CD14-positive monocyte (primary cell): Measurements from ENCODE around the gene CEP112. TPM values are rescaled to one million over a fixed set of nuclear protein-coding genes. Genes with fewer than 3 reads are reported as not detected.

Source experiments
- DNase-seq, 3 donors: peaks; one replicate each; pipeline ENCODE4 v3.0.0-alpha.2; 2011 to 2022
- H2AFZ ChIP-seq: 2 replicates; pipeline ENCODE4 v1.6.0; 2012; ENCODE audit warnings: mild to moderate bottlenecking, low read depth, low read length, inconsistent platforms; ENCODE audit not compliant: insufficient read depth, poor library complexity, severe bottlenecking
- H3K27ac ChIP-seq, 2 donors: 1 replicate in 1 of 2; 2 replicates in 1 of 2; pipeline ENCODE4 v1.5.1; 2012 to 2013; ENCODE audit warnings: low read length in 2 of 2, control low read depth in 1 of 2, inconsistent platforms in 1 of 2, low read depth in 1 of 2, mild to moderate bottlenecking in 1 of 2
- H3K27me3 ChIP-seq, 2 donors: one replicate each; pipeline versions ENCODE4 v1.6.0 to v1.6.1; 2011 to 2013; ENCODE audit warnings: low read length in 2 of 2; ENCODE audit not compliant: control insufficient read depth in 2 of 2, insufficient read depth in 2 of 2
- H3K36me3 ChIP-seq, 2 donors: replicated peaks in 1 of 2; 1 replicate in 1 of 2; 2 replicates in 1 of 2; pipeline versions ENCODE4 v1.5.1 to v1.6.1; 2012 to 2013; ENCODE audit warnings: low read length in 2 of 2, control low read depth in 1 of 2, inconsistent platforms in 1 of 2, mild to moderate bottlenecking in 1 of 2; ENCODE audit not compliant: insufficient read depth in 2 of 2, control insufficient read depth in 1 of 2
- H3K4me1 ChIP-seq, 2 donors: 1 replicate in 1 of 2; 2 replicates in 1 of 2; pipeline versions ENCODE4 v1.5.1 to v1.6.1; 2012 to 2013; ENCODE audit warnings: low read length in 2 of 2, control low read depth in 1 of 2, inconsistent platforms in 1 of 2, mild to moderate bottlenecking in 1 of 2, moderate library complexity in 1 of 2; ENCODE audit not compliant: insufficient read depth in 2 of 2, control insufficient read depth in 1 of 2
- H3K4me2 ChIP-seq: replicated peaks from 2 replicates; pipeline ENCODE3; 2012; ENCODE audit warnings: low read length, moderate library complexity, mild to moderate bottlenecking; ENCODE audit not compliant: poor library complexity, severe bottlenecking; ENCODE audit errors: extremely low read depth
- H3K4me3 ChIP-seq, 3 experiments: fragments of 200-600 bp in 1 of 3; sonication (generic) in 1 of 3; replicated peaks in 1 of 3; 1 replicate in 2 of 3; 2 replicates in 1 of 3; pipeline ENCODE4 v1.5.1; 2011 to 2013; ENCODE audit warnings: low read length in 3 of 3, mild to moderate bottlenecking in 3 of 3, control low read depth in 2 of 3, low read depth in 2 of 3, inconsistent platforms in 1 of 3, moderate library complexity in 1 of 3
- H3K79me2 ChIP-seq: 2 replicates; pipeline ENCODE4 v1.6.0; 2012; ENCODE audit warnings: mild to moderate bottlenecking, control low read depth, inconsistent platforms, low read length, moderate library complexity; ENCODE audit not compliant: insufficient read depth
- H3K9ac ChIP-seq: 2 replicates; pipeline ENCODE4 v1.6.0; 2017; ENCODE audit warnings: low read length, mild to moderate bottlenecking; ENCODE audit not compliant: insufficient read depth, poor library complexity, severe bottlenecking
- H3K9me3 ChIP-seq, 2 donors: replicated peaks in 1 of 2; 1 replicate in 1 of 2; 2 replicates in 1 of 2; pipeline versions ENCODE4 v1.5.1 to v1.6.1; 2012 to 2013; ENCODE audit warnings: low read length in 2 of 2, control low read depth in 1 of 2; ENCODE audit not compliant: control insufficient read depth in 1 of 2, insufficient read depth in 1 of 2
- H4K20me1 ChIP-seq: 2 replicates; pipeline ENCODE4 v1.6.0; 2012; ENCODE audit warnings: mild to moderate bottlenecking, low read length, control low read depth, moderate library complexity; ENCODE audit not compliant: insufficient read depth
- H3K27ac Mint-ChIP-seq, 7 donors: one replicate each; pipeline ENCODE4 v1.8.0; 2020; ENCODE audit warnings: mild to moderate bottlenecking in 7 of 7, mixed read lengths in 7 of 7, moderate library complexity in 6 of 7, inconsistent platforms in 2 of 7
- H3K27me3 Mint-ChIP-seq, 3 donors: one replicate each; pipeline ENCODE4 v1.8.0; 2021 to 2022; ENCODE audit warnings: low read depth in 3 of 3, mild to moderate bottlenecking in 3 of 3, mixed read lengths in 3 of 3, moderate library complexity in 3 of 3, inconsistent platforms in 1 of 3
- H3K36me3 Mint-ChIP-seq, 2 donors: one replicate each; pipeline ENCODE4 v1.8.0; 2020; ENCODE audit warnings: mixed read lengths in 2 of 2, inconsistent platforms in 1 of 2, mild to moderate bottlenecking in 1 of 2
- H3K4me1 Mint-ChIP-seq: one replicate; pipeline ENCODE4 v1.8.0; 2020; ENCODE audit warnings: mild to moderate bottlenecking, mixed read lengths
- H3K4me3 Mint-ChIP-seq, 2 donors: one replicate each; pipeline ENCODE4 v1.8.0; 2020; ENCODE audit warnings: mild to moderate bottlenecking in 2 of 2, mixed read lengths in 2 of 2, moderate library complexity in 1 of 2
- H3K9me3 Mint-ChIP-seq, 7 donors: one replicate each; pipeline ENCODE4 v1.8.0; 2020 to 2022; ENCODE audit warnings: mixed read lengths in 7 of 7, mild to moderate bottlenecking in 6 of 7, moderate library complexity in 6 of 7, inconsistent platforms in 2 of 7
- WGBS: methylation state at CpG from one replicate; pipeline ENCODE4 v1.1.5; 2013; ENCODE audit warnings: missing lambda C conversion rate; ENCODE audit not compliant: insufficient coverage; 5-methylcytosine and 5-hydroxymethylcytosine counted together
- intact Hi-C, 2 donors: fragments of 100-400 bp; cut with micrococcal nuclease; formaldehyde crosslinking; loops; one replicate each; pipeline versions ENCODE4 v1.15.0 to v1.15.1; 2023
- polyA plus RNA-seq, 3 donors: library from polyadenylated mRNA; depleted of rRNA in 1 of 3; unstranded in 2 of 3; stranded (reverse) in 1 of 3; fragments of 300-500 nt in 2 of 3; fragments of >200 nt in 1 of 3; fragmentation: Illumina TruSeq in 2 of 3; gene quantifications; 1 replicate in 2 of 3; 2 replicates in 1 of 3; pipeline ENCODE4 v1.2.3, GENCODE V29; 2012 to 2021
- TF ChIP-seq, protein P1 (sequence below): fragments of 200-600 bp; IDR thresholded peaks from one replicate; pipeline ENCODE4 v1.8.0; 2022; ENCODE audit warnings: antibody characterized with exemption, mild to moderate bottlenecking

Gene CEP112
- polyA plus RNA-seq, 3 donors: 0.10 TPM; not detected in 2

DNA sequence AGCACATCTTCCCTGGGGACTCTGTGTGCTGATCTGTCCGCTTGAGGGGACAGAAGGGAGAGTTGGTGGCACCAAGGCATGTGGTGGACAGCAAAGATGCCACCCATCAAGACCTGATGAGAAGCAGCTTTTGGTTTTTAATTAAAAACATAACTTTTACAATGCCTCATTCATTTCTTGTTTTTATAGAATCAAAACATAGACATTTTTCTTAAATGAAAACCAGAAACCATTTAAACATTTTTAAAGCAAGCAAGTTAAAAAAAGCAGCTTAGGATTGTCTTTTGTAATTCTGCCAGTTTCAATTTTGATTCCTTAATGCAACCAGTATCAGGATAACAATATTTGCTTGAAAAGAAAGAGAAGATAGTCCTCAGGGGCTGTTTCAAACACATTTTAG, 506.8 kb downstream of the CEP112 start:
- intact Hi-C loops: no loop called here
- no peaks in the 10 kb centered on the region for H3K4me1 Mint-ChIP-seq
- Histone ChIP-seq H3K9me3 (peaks cover 0 to 3% of the 10 kb centered on the region in 2 donors), H4K20me1 (no peaks in the 10 kb centered on the region), H3K4me3 (no peak overlapping the region), H3K4me2 (no peak overlapping the region), H3K79me2 (no peaks in the 10 kb centered on the region), H3K9ac (no peak overlapping the region), H3K27ac (no peak overlapping the region), H3K36me3 (no peaks in the 10 kb centered on the region), H3K27me3 (no peaks in the 10 kb centered on the region), H3K4me1 (no peaks in the 10 kb centered on the region), H2AFZ (no peak overlapping the region)
- TF ChIP-seq, protein P1, sequence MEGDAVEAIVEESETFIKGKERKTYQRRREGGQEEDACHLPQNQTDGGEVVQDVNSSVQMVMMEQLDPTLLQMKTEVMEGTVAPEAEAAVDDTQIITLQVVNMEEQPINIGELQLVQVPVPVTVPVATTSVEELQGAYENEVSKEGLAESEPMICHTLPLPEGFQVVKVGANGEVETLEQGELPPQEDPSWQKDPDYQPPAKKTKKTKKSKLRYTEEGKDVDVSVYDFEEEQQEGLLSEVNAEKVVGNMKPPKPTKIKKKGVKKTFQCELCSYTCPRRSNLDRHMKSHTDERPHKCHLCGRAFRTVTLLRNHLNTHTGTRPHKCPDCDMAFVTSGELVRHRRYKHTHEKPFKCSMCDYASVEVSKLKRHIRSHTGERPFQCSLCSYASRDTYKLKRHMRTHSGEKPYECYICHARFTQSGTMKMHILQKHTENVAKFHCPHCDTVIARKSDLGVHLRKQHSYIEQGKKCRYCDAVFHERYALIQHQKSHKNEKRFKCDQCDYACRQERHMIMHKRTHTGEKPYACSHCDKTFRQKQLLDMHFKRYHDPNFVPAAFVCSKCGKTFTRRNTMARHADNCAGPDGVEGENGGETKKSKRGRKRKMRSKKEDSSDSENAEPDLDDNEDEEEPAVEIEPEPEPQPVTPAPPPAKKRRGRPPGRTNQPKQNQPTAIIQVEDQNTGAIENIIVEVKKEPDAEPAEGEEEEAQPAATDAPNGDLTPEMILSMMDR: no peak
- no peak overlapping the region for H3K27ac Mint-ChIP-seq
- H3K36me3 Mint-ChIP-seq: no peaks in the 10 kb centered on the region
- H3K27me3 Mint-ChIP-seq: peaks cover 0 to 6% (median 2%) of the 10 kb centered on the region in 3 donors
- no peak overlapping the region for H3K4me3 Mint-ChIP-seq
- WGBS: no CpG with 5 or more reads among the region's 1 CpG
- peaks cover 5 to 17% (median 8%) of the 10 kb centered on the region in 7 donors for H3K9me3 Mint-ChIP-seq
- no peak for DNase-seq

DNA sequence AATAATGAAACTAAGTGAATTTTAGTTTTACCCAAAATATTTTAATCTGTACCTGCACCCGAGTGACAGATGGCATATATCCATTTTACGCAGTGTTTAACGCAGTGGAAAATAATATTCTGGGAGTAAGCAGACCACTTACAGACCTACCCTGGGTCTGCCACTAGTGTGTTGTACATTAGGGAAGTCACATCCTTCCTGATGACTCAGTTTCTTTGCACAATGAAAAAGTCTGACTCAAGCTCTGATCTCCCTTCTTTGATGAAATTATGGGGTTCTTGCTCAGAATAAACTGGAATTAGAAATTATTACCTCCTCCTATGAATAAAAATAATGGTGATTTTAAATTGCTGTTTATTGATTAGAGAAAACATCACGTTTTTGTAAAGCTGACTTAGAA, 507.3 kb downstream of the CEP112 start:
- peaks cover 5 to 17% (median 8%) of the 10 kb centered on the region in 7 donors for H3K9me3 Mint-ChIP-seq
- DNase-seq: no peak
- Histone ChIP-seq H3K9me3 (peaks cover 0 to 3% of the 10 kb centered on the region in 2 donors), H3K36me3 (no peaks in the 10 kb centered on the region), H3K4me3 (no peak overlapping the region), H2AFZ (no peak overlapping the region), H3K4me2 (no peak overlapping the region), H3K79me2 (no peaks in the 10 kb centered on the region), H3K9ac (no peak overlapping the region), H4K20me1 (no peaks in the 10 kb centered on the region), H3K27ac (no peak overlapping the region), H3K4me1 (no peaks in the 10 kb centered on the region), H3K27me3 (no peaks in the 10 kb centered on the region)
- H3K4me1 Mint-ChIP-seq: no peaks in the 10 kb centered on the region
- intact Hi-C loops: no loop called here
- TF ChIP-seq, protein P1: no peak
- H3K27me3 Mint-ChIP-seq: peaks cover 0 to 6% (median 2%) of the 10 kb centered on the region in 3 donors
- no CpG with 5 or more reads among the region's 4 CpGs for WGBS
- no peak overlapping the region for H3K27ac Mint-ChIP-seq
- H3K4me3 Mint-ChIP-seq: no peak overlapping the region
- H3K36me3 Mint-ChIP-seq: no peaks in the 10 kb centered on the region
